Activated CD8-positive, alpha-beta memory T cell treated with anti-CD3 and anti-CD28 coated beads, Interleukin-2, amount 50 U/mL, for 4 hours (primary cell): ENCODE measurements around the gene PTPRD.

ENCODE experiments used
- DNase-seq: peaks from one replicate; pipeline ENCODE4 v3.0.0-alpha.2; 2020

Gene PTPRD

DNA sequence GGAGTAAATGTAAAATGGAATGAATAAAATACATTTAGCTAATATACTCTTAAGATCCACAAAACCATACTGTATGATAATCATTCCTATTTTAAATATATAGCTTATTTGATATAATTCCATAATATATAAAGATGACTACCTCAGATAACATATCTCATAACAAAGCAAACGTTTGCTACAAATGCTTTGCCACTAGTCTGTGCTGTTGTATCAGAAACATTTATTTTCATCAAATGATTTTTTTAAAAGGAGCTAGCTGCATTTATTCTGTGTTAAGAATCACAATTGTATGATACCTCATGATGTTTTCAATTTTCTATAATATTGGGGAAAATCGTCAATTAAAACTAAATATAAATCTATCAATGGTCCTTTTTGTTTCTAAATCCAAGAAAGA is 567.2 kb downstream of the PTPRD start:
- DNase-seq: no peak

DNA sequence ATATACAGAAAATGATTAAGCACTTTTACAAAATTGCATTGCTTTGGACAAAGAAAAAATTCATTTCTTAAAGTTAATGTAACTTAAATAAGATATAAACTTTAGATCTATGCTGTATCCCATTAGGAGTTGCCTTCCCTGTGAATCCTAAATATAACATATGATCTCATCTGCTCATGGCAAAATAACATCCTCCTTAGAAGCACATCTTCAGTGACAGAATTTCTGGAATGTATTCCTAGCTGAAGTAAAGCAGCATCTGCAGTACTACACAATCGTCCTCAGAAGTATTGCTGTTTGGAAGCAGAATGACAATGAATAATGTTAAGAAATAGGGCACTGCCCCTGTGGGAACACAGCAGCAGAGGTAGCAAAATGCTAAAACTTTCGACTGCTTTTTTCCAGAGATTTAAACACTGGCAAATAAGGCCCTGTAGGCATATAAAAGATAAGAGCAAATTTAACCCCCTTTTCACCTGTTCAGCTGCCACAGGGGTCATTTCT is 571.0 kb downstream of the PTPRD start:
- DNase-seq: no peak

DNA sequence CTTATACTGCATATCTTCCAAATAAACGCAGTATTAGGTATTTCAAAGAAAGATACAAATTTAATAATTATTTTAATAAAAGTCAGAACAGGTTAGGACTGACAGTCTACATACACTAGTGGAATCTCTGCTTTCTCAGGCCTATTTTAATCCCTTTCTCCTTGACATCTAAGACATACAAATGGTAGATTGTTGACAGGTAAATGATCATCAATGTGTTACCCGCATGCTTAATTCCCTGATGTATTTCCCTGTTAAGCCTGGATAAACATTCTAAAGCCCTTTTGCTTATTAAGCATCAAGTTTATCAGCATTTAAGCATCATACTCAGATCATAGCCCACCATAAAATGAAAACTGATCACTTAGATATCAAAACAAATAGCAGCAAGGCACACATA is 576.7 kb downstream of the PTPRD start:
- no peak for DNase-seq

DNA sequence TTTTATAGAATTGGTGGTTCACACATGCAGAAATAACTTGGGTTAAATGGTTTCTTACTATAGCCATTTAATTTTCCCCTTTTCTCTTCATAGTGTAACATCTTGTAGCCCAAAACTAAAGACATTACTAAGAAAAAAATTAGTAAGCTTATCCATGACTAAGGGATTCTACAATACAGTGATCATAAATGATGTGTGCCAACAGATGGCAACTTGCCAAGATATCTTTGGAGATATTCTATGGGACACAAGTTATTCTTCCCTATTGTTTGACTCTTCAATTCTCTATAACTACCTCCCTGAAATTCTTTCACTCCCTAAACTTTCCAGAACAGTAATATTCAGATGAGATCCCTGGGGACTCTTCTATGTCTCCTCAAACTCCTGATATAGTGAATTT is 580.6 kb downstream of the PTPRD start:
- DNase-seq: no peak

DNA sequence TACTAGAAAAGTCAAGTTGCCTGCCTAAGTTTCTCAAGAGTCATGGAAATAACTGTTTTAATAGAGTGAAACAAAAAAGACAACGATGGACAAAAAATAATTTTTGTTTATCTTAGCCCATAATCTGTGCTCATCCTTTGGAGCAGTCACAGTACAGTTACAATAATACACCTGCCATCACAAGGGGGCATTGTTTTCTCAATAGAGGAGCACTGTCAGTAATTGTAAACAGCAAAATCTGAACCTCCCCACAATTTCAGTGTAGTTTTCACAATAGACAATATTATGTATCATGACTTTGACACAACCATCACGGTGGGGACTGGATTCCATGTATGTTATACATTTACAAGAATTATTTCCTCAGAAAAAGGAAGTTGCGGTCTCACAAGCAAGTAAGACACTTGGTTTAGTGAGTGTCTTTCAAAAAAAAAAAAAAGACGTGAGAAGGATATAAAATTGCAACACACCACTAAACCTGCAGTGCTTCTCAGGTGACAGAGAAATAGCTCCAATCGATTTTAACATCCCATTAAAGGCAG is 586.3 kb downstream of the PTPRD start:
- no peak for DNase-seq

DNA sequence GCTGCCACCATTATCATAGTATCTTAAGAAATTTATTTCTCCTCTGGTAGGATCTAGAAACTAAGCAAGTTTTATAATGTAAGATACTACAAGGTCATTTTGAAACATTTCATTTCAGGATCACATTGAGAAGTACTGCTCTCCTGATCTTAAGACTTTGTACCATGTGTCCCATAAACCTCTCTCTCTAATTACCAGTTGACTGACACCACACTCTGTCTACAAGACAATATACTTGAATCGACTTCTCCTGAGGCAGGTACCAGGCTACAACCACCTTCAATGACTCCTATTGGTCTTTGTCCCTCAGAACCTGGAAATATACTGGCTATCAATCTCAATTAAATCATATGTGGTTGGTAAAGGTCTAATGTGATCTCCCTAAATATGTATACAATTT is 597.0 kb downstream of the PTPRD start:
- DNase-seq: no peak

DNA sequence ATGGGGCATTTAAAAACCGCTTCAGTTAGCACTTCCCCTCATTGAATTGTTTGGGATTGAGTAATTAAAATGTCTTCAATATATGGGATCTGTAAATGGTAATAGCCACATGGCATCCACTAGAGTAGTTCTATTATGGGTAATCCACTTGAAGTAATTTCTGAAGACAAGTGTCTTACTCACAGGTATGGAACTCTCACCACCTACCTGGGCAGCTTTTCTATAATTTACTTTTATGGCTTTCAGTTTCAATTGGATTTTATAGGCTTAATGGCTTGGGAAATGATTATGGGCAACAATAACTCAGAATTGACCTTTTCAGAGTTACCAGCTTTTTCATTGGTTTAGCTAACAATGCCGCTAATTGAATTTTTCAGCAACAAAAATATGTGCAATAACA is 597.9 kb downstream of the PTPRD start:
- DNase-seq: no peak

DNA sequence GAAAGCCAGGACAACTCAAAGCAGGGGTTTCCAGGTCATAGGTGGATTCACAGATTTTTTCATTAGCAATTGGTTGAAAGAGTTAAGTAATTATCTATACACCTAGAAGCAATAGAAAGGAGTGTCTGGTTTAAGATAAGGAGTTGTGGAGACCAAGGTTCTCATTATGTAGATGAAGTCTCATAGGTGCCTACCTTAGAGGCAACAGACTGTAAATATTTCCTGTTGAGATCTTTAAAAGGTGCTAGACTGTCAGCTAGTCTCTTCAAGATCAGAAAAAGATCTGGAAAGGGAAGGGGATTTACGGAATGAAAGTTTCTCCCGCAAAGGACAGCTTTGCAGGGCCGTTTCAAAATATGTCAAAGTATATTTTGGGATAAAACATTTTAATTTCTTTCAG is 603.4 kb downstream of the PTPRD start:
- DNase-seq: no peak

DNA sequence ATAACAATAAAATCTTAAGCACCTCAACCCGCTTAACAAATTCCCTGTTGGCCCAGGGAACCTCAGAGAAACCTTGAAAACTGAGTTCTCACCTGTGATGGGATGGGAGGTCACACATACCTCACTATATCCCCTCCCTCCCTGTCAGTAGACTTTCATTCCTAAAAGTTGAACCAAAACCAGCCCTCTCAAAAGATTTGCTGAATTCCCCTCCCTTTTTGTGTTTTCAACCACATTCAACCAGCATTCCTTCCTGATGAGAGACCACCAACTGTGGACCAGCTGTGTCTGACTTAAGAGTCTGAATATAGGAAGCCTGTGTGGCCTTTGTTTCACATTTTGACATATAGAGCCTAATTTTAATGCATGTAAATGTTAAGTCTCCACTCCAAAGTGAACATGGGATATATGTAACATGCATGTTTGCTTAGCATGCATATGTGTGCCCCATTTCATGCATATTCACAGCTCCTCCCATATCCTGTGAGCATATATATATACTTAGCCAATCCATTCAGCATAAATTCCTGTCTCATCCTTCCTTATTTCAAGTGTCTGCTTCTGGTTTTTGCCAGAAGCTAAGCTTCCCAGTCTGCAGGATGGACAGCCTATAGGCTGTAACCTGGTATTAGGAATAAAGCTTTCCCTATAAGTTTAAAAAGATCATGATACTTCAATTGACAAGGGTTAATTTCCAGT is 604.6 kb downstream of the PTPRD start:
- no peak for DNase-seq

DNA sequence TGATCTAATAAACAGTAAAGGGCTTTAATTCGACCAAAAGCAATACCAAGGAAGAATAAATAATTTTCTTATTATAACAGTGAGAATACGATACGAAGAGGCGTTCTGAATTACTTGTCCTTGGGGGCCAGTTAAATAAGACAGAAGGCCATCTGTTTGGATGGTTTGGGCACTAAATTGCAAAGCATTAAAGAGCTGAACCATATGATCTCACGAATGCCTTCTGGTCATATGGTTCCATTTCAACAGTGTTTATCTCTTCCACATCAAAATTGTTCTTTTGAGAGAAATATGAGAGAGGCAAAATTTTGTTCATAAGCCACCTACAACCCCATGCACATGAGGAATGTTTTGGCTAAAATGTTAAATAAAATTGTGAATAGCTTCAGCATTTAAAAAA is 605.4 kb downstream of the PTPRD start:
- DNase-seq: no peak

DNA sequence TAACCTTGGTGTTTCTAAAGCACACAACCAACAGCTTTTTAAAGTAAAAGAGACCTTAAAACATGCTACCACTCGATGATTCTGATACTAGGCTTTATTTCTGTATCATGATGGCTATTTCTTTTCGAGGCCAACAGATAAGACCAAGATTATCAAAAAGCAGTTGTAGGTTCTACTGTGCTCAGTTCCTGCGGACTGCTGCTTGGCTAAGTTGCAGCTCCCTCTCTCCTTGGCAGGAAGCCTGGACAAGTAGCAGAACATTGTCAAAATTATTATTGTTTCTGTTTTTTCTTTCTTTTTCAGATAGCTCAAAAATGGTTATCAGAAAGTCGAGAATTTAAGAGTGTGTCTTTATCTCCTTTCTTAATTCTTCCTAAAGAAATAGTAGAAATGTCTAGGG is 607.6 kb downstream of the PTPRD start:
- no peak for DNase-seq

DNA sequence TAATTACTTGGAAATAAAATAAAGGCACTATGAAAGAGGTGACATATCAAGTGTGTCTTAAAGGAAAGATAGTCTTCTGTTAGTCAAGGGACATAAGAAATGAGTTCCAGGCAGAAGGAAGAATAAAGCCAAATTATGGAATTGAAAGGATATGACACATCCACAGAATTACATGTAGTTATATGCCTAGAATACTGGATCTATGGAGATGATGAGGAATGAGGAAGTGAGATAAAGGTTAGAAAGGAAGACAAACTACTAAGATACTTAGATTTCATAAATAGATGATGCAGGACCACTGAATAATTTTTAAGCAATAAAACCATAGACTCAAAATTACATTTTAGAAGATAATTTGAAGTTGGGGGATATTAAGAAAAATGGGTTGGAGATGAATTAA is 609.8 kb downstream of the PTPRD start:
- DNase-seq: no peak

DNA sequence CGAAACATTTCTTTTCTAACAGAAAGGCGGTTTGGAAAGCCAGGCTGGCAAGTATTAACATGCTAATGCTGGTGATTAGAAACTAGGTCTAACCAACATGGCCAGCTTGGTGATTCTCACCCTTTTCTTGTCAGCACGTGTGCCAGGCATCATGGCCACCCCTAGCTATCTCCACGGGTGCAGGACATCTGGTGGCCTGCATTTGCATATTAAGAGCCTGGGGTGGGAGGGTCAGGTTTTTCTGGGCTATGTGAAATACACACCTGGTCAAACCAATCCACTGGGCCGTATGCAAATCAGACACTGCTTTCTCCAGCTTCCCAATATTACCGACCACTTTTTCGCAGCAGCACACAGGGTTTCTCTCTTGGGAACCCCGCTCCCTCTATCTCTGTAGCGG is 612.1 kb downstream of the PTPRD start:
- DNase-seq: no peak

DNA sequence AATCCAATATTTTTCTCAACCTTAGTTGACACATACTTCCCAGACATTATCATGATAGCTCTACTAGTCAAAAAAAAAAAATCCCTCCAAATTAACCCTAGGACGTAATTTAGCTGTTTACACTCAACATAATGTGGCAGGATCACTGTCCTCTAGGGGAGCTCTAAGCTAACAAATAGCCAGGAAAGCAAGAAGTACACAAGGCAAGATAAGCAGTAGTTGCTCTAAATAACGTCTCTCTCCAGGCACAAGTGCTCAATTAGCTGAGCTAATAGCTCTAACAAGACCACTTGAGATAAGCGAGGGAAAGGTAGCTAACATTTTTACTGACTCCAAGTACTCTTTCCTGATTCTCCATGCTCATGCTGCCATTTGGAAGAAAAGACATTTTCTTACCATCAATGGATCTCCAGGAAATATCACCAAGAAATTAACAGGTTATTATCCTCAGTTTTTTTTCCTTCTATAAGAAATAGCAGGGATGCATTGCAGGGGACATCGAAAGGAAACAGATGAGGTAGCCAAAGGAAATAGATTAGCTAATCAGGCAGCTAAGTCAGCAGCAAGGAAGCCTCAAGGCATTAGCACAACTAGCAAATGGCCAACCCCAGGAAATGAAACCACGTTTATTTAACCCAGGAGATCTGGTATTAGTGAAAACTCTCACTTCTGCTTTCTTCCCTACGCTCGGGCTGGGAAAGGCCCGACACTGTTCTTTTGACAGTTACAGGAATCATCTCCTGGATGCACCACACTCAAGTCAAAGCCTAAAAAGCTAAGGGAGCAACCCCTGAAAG is 614.1 kb downstream of the PTPRD start:
- no peak for DNase-seq

DNA sequence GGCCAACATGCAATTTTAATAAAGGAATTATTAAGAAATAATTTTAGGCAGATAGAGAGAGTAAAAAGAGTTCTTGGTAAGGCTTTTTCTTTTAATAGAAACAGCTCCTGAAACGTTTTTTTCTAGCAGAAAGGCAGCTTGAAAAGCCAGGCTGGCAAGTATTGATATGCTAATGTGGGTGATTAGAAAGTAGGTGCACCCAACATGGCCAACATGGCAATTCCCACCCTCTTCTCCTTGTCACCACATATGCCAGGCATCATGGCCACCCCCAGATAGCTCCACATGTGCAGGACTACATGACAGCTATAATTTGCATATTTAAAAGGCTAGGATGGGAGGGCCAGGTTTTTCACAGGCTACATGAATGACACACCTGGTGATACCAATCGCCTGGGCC is 615.2 kb downstream of the PTPRD start:
- DNase-seq: no peak

DNA sequence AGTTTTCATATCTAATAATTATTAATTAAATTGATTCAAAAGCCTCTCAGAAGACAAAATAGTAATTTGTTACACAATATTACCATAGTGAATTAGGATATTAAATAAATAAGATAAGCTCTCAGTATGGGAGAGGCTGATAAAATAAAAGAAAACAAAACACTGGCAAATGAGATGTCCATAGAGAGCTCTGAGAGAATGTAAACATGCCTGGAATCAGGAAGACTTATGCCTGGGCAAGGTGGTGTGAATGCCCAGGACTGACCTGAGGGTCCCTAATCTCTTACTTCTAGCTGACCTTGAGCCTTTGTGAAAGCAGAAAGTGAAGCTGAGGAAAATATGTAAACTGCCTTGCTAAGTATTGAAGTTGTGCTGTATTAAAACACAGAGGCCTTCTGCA is 616.5 kb downstream of the PTPRD start:
- no peak for DNase-seq

DNA sequence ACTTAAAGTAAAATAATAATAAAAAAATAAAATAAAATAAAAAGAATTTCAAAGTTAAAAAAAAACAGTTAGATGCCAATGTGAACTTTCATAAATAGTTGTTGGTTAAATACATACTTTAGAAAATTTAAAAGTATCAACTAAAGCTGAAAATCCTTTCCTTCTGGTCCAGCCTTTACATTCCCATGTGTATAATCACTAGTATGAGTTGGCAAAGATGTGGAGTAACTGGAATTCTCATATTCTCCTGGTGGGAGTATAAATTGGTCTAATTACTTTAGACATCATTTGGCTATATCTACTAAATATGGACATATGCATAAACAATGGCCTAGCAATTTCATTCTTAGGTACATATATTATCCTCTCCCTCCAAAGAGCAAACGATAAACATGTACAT is 619.9 kb downstream of the PTPRD start:
- DNase-seq: no peak

DNA sequence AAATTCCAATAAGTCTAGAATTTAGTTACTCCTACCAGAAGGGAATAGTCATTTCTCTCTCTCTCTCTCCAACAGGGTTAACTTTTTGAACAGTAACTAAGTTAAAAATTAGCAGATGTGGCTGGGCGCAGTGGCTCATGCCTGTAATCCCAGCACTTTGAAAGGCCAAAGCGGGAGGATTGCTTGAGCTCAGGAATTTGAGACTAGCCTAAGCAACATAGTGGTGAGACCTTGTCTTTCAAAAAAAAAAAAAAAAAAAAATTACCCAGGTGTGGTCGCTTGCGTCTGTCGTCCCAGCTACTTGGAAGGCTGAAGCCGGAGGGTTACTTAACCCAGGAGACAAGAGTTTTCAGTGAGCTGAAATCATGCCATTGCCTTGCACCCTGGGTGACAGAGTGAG is 639.7 kb downstream of the PTPRD start:
- DNase-seq: no peak

DNA sequence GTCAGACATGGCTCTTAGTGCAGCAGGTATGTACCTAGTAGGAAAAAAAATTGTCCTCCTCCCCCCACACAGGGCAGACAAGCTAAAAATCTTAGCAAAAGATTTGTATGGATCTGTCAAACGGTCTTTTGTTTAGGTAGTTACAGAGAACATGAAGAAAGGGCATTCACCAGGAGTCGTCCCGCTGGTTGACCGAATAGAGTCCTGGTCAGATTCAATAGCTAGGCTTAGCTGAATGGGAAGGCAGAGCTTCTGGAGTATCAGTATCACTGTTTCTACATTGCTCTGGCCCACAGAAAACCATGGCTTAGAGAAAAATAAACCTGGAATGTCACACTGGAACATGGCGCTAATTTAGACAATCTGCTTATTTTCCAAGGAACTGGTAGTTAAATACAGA is 642.3 kb downstream of the PTPRD start:
- DNase-seq: no peak

DNA sequence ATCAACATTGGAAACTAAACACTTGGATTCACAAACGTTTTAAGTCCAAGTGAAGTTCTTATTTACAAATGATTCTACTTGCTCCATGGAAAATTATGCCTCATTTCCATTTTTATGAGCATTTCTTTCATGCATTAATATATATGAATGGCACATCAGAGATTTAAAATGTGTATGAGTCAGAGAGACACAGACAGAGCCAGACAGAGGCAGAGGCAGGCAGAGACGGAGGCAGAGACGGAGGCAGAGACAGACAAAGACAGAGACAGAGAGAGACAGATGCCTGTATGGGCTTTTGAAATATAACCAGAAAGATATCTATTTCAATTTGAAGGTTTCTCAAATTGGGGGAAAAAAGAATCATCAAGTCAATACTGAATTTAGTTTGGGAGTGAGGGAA is 649.0 kb downstream of the PTPRD start:
- no peak for DNase-seq

DNA sequence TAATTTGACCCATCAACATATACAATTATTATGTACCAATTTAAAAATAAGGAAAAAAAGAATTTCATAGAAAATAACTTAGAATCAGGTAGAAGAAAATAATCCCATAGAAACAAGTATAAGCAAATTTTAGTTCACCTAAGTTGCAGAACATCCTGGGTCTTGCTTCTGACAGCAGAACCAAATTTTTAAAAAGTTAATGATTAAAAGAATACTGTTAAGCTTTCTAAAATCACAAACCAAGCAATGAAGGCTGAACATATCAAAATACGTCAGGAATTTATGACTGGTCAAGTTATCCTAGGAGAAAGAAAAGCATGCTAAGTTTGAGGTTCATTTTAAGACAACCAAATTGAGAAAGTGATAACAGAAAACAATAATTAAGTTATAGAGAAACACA is 650.9 kb downstream of the PTPRD start:
- no peak for DNase-seq

DNA sequence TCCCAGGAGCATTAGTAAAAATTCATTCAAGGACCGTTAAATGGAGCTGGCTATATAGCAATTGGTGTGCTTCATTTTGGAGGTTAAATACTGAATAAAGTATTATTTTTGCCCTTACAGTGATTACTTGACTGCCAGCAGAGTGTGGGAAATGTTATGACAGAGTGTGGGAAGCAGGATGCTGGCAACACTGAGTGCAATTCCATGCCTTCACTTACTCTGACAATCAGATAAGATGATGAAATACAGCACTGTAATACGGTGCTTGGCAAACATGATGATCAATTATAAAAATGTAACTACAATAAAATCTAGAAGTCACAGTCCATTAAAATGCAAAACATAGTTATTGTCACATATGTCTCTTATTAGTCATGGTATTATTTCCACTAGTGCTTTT is 651.3 kb downstream of the PTPRD start:
- no peak for DNase-seq

DNA sequence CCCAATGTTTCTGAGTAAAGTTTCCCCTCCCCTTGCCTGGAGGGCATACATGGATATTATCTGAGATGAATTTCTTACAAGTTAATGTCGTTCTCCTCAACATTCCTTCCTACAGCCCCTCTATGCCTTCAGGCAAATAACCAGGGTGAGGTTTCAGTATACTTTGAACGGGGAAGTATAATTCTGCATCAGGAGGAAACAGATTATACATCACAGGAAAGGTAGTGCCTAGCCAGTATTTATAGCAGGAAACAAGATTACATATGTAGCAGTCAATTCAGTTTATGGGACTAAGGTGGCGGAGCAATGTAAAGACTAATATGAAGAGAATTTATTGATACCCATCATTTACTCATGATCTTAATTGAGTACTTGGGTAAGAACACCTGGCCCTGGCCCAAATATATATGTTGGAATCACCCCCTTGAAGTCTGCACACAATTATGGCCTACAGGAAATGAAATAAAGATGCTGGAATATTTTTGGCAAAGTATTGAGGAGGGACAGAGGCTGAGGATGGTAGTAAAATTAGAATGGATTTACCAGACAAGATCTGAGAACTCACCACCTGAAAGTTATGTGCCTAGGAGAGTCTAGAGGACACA is 661.1 kb downstream of the PTPRD start:
- DNase-seq: no peak

DNA sequence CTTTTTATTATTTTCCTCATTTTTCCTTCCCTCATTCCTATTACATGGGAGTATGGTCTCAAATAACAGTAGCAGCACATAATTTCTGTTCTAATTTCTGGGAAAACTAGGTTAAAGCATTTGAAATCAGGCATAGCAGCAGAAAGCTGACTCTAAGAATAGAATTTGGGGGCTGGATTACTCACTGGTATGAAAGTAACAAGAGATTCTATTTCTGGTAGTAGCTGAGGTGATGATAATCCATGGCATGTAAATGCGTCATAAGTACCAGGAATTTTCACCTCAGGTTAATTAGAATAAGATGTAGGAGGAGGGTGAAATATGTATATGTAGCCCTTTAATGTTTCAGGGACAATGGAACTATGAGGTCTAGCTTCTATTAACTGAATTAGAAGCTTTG is 662.0 kb downstream of the PTPRD start:
- no peak for DNase-seq
